Activated CD8-positive, alpha-beta memory T cell treated with anti-CD3 and anti-CD28 coated beads, Interleukin-2, amount 50 U/mL, for 1 hour (primary cell): Measurements from ENCODE around the gene PNMA8B.

Experiments
- DNase-seq: peaks from one replicate; pipeline ENCODE4 v3.0.0-alpha.2; 2020; ENCODE audit errors: extremely low read depth

The PNMA8B gene

GRCh38 chr19:46456930-46457329 lies 38.7 kb downstream of the PNMA8B start:
- DNase-seq = no peak

- DNase-seq = no peak
Measured at GRCh38 chr19:46454244-46454643, 41.4 kb downstream of the PNMA8B start.

GRCh38 chr19:46453661-46454060 lies 42.0 kb downstream of the PNMA8B start:
- DNase-seq = no peak

GRCh38 chr19:46452186-46452585 lies 43.5 kb downstream of the PNMA8B start:
- DNase-seq = no peak

- no peak for DNase-seq
Measured at GRCh38 chr19:46451352-46451751, 44.3 kb downstream of the PNMA8B start.

- DNase-seq = no peak
Measured at GRCh38 chr19:46450737-46451136, 44.9 kb downstream of the PNMA8B start.

GRCh38 chr19:46449228-46449627 lies 46.4 kb downstream of the PNMA8B start:
- no peak for DNase-seq

- DNase-seq = no peak
Measured at GRCh38 chr19:46448601-46449000, 47.1 kb downstream of the PNMA8B start.

- DNase-seq = no peak
Measured at GRCh38 chr19:46447824-46448223, 47.8 kb downstream of the PNMA8B start.

GRCh38 chr19:46447006-46447405 lies 48.7 kb downstream of the PNMA8B start:
- no peak for DNase-seq

GRCh38 chr19:46446021-46446420 lies 49.6 kb downstream of the PNMA8B start:
- DNase-seq = no peak

GRCh38 chr19:46442808-46443450 lies 52.7 kb downstream of the PNMA8B start:
- no peak for DNase-seq

GRCh38 chr19:46441866-46442265 lies 53.8 kb downstream of the PNMA8B start:
- DNase-seq = no peak
